IMR-90 (cell line): ENCODE data around the gene SLC38A8. TPM values are rescaled to one million over a fixed set of nuclear protein-coding genes. Genes with fewer than 3 reads are reported as not detected.

Experiments
- ATAC-seq: fragments of 200-7000 bp; cut with Tn5 transposase; 2 replicates; pipeline ENCODE4 v1.9.1; 2020; ENCODE audit warnings: low read depth, mild to moderate bottlenecking, moderate library complexity
- BruUV-seq: library from RNA; stranded (reverse); fragments of 400-500 nt; replicated peaks from 2 replicates; lab custom pipeline; 2021; lab: Mats Ljungman, UMichigan
- CTCF ChIA-PET: fragments of 300-600 bp; formaldehyde crosslinking; extraction: SDS; loops from one replicate; lab custom pipeline; 2021; ENCODE audit warnings: antibody characterized with exemption; lab: Yijun Ruan, JAX
- POLR2A ChIA-PET: fragments of 300-600 bp; sonication (Branson Sonifier 250); formaldehyde crosslinking; loops from one replicate; lab custom pipeline; 2022; ENCODE audit warnings: antibody characterized with exemption; ENCODE audit not compliant: unreplicated experiment; lab: Charles Lee
- DNase-seq: peaks from one replicate; pipeline ENCODE4 v3.0.0; 2013
- H2AFZ ChIP-seq: replicated peaks from 2 replicates; pipeline ENCODE3; 2013; ENCODE audit warnings: low read length, mild to moderate bottlenecking; ENCODE audit not compliant: poor library complexity
- H2AK5ac ChIP-seq: 2 replicates; pipeline ENCODE4 v1.6.1; 2013; ENCODE audit warnings: low read depth, low read length, inconsistent platforms
- H2AK9ac ChIP-seq: replicated peaks from 2 replicates; pipeline ENCODE3; 2013; ENCODE audit warnings: mild to moderate bottlenecking, low read depth, low read length, moderate library complexity; ENCODE audit not compliant: poor library complexity
- H2BK120ac ChIP-seq: 2 replicates; pipeline ENCODE4 v1.6.1; 2013; ENCODE audit warnings: low read depth, low read length, inconsistent platforms
- H2BK15ac ChIP-seq: 3 replicates; pipeline ENCODE4 v1.6.1; 2013; ENCODE audit warnings: low read depth, low read length, inconsistent platforms
- H2BK20ac ChIP-seq: 2 replicates; pipeline ENCODE4 v1.6.1; 2013; ENCODE audit warnings: low read depth, mild to moderate bottlenecking, inconsistent platforms, low read length, moderate library complexity
- H2BK5ac ChIP-seq: 2 replicates; pipeline ENCODE4 v1.6.1; 2013; ENCODE audit warnings: mild to moderate bottlenecking, low read depth, low read length, inconsistent platforms; ENCODE audit not compliant: poor library complexity, severe bottlenecking
- H3K14ac ChIP-seq: replicated peaks from 2 replicates; pipeline ENCODE4 v1.6.1; 2013; ENCODE audit warnings: low read depth, low read length, inconsistent platforms
- H3K18ac ChIP-seq: 2 replicates; pipeline ENCODE4 v1.6.1; 2013; ENCODE audit warnings: low read depth, low read length, control low read depth
- H3K23ac ChIP-seq: 2 replicates; pipeline ENCODE4 v1.6.1; 2013; ENCODE audit warnings: low read depth, low read length, inconsistent platforms
- H3K27ac ChIP-seq: 2 replicates; pipeline ENCODE4 v1.5.1; 2013; ENCODE audit warnings: mild to moderate bottlenecking, control low read depth, low read length; ENCODE audit not compliant: insufficient read depth
- H3K27me3 ChIP-seq: 2 replicates; pipeline ENCODE4 v1.6.1; 2013; ENCODE audit warnings: low read length; ENCODE audit not compliant: control insufficient read depth, insufficient read depth
- H3K36me3 ChIP-seq: 2 replicates; pipeline ENCODE4 v1.6.1; 2013; ENCODE audit warnings: low read length, mixed read lengths; ENCODE audit not compliant: control insufficient read depth, insufficient read depth
- H3K4ac ChIP-seq: 2 replicates; pipeline ENCODE4 v1.6.1; 2013; ENCODE audit warnings: low read depth, low read length, inconsistent platforms
- H3K4me1 ChIP-seq: 2 replicates; pipeline ENCODE4 v1.6.1; 2013; ENCODE audit warnings: low read length, mixed read lengths; ENCODE audit not compliant: control insufficient read depth, insufficient read depth
- H3K4me2 ChIP-seq: 2 replicates; pipeline ENCODE4 v1.6.1; 2013; ENCODE audit warnings: low read depth, mild to moderate bottlenecking, control low read depth, low read length, moderate library complexity
- H3K4me3 ChIP-seq: 2 replicates; pipeline ENCODE4 v1.5.1; 2013; ENCODE audit warnings: low read depth, mild to moderate bottlenecking, control low read depth, low read length, moderate library complexity; ENCODE audit not compliant: insufficient read depth
- H3K56ac ChIP-seq: 2 replicates; pipeline ENCODE4 v1.6.1; 2013; ENCODE audit warnings: low read length, inconsistent platforms; ENCODE audit not compliant: insufficient read depth; ENCODE audit errors: extremely low read depth
- H3K79me1 ChIP-seq, 2 experiments: 2 replicates each; pipeline ENCODE4 v1.6.1; 2013; ENCODE audit warnings: low read length in 2 of 2, inconsistent platforms in 1 of 2, low read depth in 1 of 2
- H3K9ac ChIP-seq: 2 replicates; pipeline ENCODE4 v1.6.1; 2013; ENCODE audit warnings: low read depth, low read length, control low read depth
- H3K9me1 ChIP-seq: 2 replicates; pipeline ENCODE4 v1.6.1; 2013; ENCODE audit warnings: low read length, inconsistent platforms; ENCODE audit not compliant: insufficient read depth
- H3K9me3 ChIP-seq: 2 replicates; pipeline ENCODE4 v1.6.1; 2013; ENCODE audit warnings: low read length; ENCODE audit not compliant: control insufficient read depth, insufficient read depth
- H4K20me1 ChIP-seq: 2 replicates; pipeline ENCODE4 v1.6.1; 2013; ENCODE audit warnings: low read length, inconsistent platforms; ENCODE audit not compliant: insufficient read depth
- H4K5ac ChIP-seq: 2 replicates; pipeline ENCODE4 v1.6.1; 2013; ENCODE audit warnings: mild to moderate bottlenecking, low read depth, low read length, control low read depth
- H4K8ac ChIP-seq, 2 experiments: 2 replicates each; pipeline ENCODE4 v1.6.1; 2013; ENCODE audit warnings: low read depth in 2 of 2, low read length in 2 of 2, control low read depth in 1 of 2, inconsistent platforms in 1 of 2
- H4K91ac ChIP-seq: 2 replicates; pipeline ENCODE4 v1.6.1; 2013; ENCODE audit warnings: low read depth, low read length, inconsistent platforms; ENCODE audit not compliant: insufficient read depth
- BHLHE40 ChIP-seq: fragments of 150-350 bp; IDR thresholded peaks from 2 replicates; pipeline ENCODE4 v1.6.1; 2016; ENCODE audit warnings: mild to moderate bottlenecking, low read depth, low read length
- CEBPB ChIP-seq: IDR thresholded peaks from 2 replicates; pipeline ENCODE4 v1.6.1; 2012; ENCODE audit warnings: low read depth, low read length, improper control_type of control experiment
- CHD1 ChIP-seq: IDR thresholded peaks from 2 replicates; pipeline ENCODE4 v1.6.1; 2012; ENCODE audit warnings: low read depth, low read length, improper control_type of control experiment
- FOS ChIP-seq: fragments of 150-350 bp; IDR thresholded peaks from 2 replicates; pipeline ENCODE4 v1.6.1; 2016; ENCODE audit warnings: low read depth, low read length
- MAFK ChIP-seq: IDR thresholded peaks from 2 replicates; pipeline ENCODE4 v1.6.1; 2012; ENCODE audit warnings: low read depth, low read length, improper control_type of control experiment
- MAZ ChIP-seq: IDR thresholded peaks from 2 replicates; pipeline ENCODE4 v1.6.1; 2012; ENCODE audit warnings: low read depth, mild to moderate bottlenecking, low read length, improper control_type of control experiment, moderate library complexity, borderline replicate concordance
- MXI1 ChIP-seq: IDR thresholded peaks from 2 replicates; pipeline ENCODE4 v1.6.1; 2012; ENCODE audit warnings: low read depth, mild to moderate bottlenecking, low read length, moderate library complexity, borderline replicate concordance
- POLR2A ChIP-seq: IDR thresholded peaks from 2 replicates; pipeline ENCODE4 v1.6.1; 2012; ENCODE audit warnings: mild to moderate bottlenecking, low read depth, low read length
- RAD21 ChIP-seq: IDR thresholded peaks from 2 replicates; pipeline ENCODE4 v1.6.1; 2012; ENCODE audit warnings: low read length, improper control_type of control experiment
- RCOR1 ChIP-seq: IDR thresholded peaks from 2 replicates; pipeline ENCODE4 v1.6.1; 2012; ENCODE audit warnings: mild to moderate bottlenecking, low read length, improper control_type of control experiment; ENCODE audit not compliant: insufficient replicate concordance
- RFX5 ChIP-seq: IDR thresholded peaks from 2 replicates; pipeline ENCODE4 v1.8.0; 2012; ENCODE audit warnings: low read depth, mild to moderate bottlenecking, low read length, moderate library complexity
- SMC3 ChIP-seq: fragments of 150-350 bp; IDR thresholded peaks from 2 replicates; pipeline ENCODE4 v1.6.1; 2016; ENCODE audit warnings: low read depth, mild to moderate bottlenecking, antibody characterized with exemption, low read length, moderate library complexity
- WGBS, 2 experiments: methylation state at CpG; one replicate each; pipeline versions ENCODE4 v1.1.5 to v1.1.7; 2013; ENCODE audit warnings: missing lambda C conversion rate in 2 of 2; ENCODE audit not compliant: insufficient read length in 1 of 2; ENCODE audit errors: extremely low coverage in 2 of 2; 5-methylcytosine and 5-hydroxymethylcytosine counted together
- dilution Hi-C: fragments of 300-500 bp; cut with HindIII; formaldehyde crosslinking; loops from one replicate; pipeline ENCODE4 v1.14.3; 2018; ENCODE audit warnings: low sequenced_read_pairs; ENCODE audit not compliant: unreplicated experiment
- in situ Hi-C: fragments of 300-500 bp; cut with MboI; formaldehyde crosslinking; loops from 3 replicates; pipeline ENCODE4 v1.14.3; 2019; ENCODE audit warnings: low sequenced_read_pairs, inconsistent platforms, mixed read lengths
- intact Hi-C: fragments of 100-400 bp; cut with micrococcal nuclease; formaldehyde crosslinking; loops from 2 replicates; pipeline ENCODE4 v1.10.0; 2022
- polyA plus RNA-seq, 3 experiments: library from polyadenylated mRNA; depleted of rRNA; stranded (reverse); fragments of >200 nt; gene quantifications; 2 replicates each; pipeline ENCODE4 v1.2.3, GENCODE V29; 2012; ENCODE audit warnings: low replicate concordance in 1 of 3
- total RNA-seq: library from RNA; depleted of rRNA; stranded (reverse); fragments of >200 nt; gene quantifications from 2 replicates; pipeline ENCODE4 v1.2.3, GENCODE V29; 2012
- TF ChIP-seq, protein P1 (sequence below): fragments of 150-350 bp; IDR thresholded peaks from 2 replicates; pipeline ENCODE4 v1.6.1; 2016; ENCODE audit warnings: low read depth, mild to moderate bottlenecking, low read length, moderate library complexity, borderline replicate concordance
- TF ChIP-seq, protein P2 (sequence below): fragments of 150-350 bp; IDR thresholded peaks from 2 replicates; pipeline ENCODE4 v1.6.1; 2017; ENCODE audit warnings: mild to moderate bottlenecking, antibody characterized with exemption, low read length, low read depth
- TF ChIP-seq, protein P3 (sequence below): conservative IDR thresholded peaks from 2 replicates; pipeline ENCODE4 v1.5.1; 2012; ENCODE audit warnings: mild to moderate bottlenecking, low read depth, low read length, improper control_type of control experiment

Gene SLC38A8
- total and polyA plus RNA-seq, 2 of the 4 experiments (the other 2 are of a cell fraction), result not detected

DNA sequence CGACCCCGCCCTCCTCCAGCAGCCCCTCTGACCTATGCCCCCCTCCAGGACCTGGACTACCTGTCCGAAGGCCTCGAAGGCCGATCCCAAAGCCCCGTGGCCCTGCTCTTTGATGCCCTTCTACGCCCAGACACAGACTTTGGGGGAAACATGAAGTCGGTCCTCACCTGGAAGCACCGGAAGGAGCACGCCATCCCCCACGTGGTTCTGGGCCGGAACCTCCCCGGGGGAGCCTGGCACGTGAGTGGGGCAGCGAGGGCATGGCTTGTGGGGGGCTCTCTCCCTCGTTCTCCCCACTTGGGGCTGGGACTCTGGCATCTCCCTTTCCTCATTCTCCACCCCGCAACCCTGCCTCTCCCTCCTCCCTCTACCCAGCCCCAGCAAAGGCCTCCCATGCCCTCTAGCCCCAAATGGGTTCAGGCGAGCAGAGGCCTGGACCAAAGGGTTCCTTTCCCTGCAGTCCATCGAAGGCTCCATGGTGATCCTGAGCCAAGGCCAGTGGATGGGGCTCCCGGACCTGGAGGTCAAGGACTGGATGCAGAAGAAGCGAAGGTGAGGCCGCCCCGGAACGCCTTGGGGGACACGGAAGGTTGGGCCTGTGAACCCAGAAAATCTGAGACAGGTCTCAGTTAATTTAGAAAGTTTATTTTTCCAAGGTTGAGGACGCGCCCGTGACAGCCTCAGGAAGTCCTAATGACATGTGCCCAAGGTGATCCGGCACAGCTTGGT lies 81.9 kb downstream of the SLC38A8 start:
- Histone ChIP-seq H4K5ac (no peak overlapping the region), H3K27me3 (no peaks in the 10 kb centered on the region), H2BK15ac (no peak overlapping the region), H3K36me3 (peaks cover 41% of the 10 kb centered on the region), H2AFZ (no peak overlapping the region), H4K91ac (no peak overlapping the region), H3K9ac (no peak overlapping the region), H4K20me1 (peaks cover 9% of the 10 kb centered on the region; the same call in 1 of the 2 replicates), H3K14ac (no peak overlapping the region), H4K8ac (no peak overlapping the region), H3K4me1 (no peaks in the 10 kb centered on the region), H3K23ac (no peak overlapping the region), H3K56ac (no peak overlapping the region), H3K79me1 (peaks cover 0 to 4% of the 10 kb centered on the region in 2 experiments; a peak in 1 of 4 replicates), H2AK5ac (no peak overlapping the region), H2BK120ac (no peak overlapping the region), H3K9me1 (no peaks in the 10 kb centered on the region), H2BK20ac (no peak overlapping the region), H2AK9ac (no peak overlapping the region), H3K18ac (no peak overlapping the region), H3K4me2 (no peak overlapping the region), H3K27ac (no peak overlapping the region), H3K4ac (no peak overlapping the region), H2BK5ac (no peak overlapping the region), H3K4me3 (no peak overlapping the region), H3K9me3 (no peaks in the 10 kb centered on the region)
- no peak for DNase-seq
- TF ChIP-seq MAFK (no peak), POLR2A (no peak), SMC3 (no peak), MAZ (no peak), RCOR1 (no peak), CHD1 (no peak), RFX5 (no peak), MXI1 (no peak), BHLHE40 (no peak), CEBPB (no peak), FOS (no peak), RAD21 (no peak)
- TF ChIP-seq, protein P1, sequence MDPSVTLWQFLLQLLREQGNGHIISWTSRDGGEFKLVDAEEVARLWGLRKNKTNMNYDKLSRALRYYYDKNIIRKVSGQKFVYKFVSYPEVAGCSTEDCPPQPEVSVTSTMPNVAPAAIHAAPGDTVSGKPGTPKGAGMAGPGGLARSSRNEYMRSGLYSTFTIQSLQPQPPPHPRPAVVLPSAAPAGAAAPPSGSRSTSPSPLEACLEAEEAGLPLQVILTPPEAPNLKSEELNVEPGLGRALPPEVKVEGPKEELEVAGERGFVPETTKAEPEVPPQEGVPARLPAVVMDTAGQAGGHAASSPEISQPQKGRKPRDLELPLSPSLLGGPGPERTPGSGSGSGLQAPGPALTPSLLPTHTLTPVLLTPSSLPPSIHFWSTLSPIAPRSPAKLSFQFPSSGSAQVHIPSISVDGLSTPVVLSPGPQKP, result no peak
- TF ChIP-seq, protein P2, sequence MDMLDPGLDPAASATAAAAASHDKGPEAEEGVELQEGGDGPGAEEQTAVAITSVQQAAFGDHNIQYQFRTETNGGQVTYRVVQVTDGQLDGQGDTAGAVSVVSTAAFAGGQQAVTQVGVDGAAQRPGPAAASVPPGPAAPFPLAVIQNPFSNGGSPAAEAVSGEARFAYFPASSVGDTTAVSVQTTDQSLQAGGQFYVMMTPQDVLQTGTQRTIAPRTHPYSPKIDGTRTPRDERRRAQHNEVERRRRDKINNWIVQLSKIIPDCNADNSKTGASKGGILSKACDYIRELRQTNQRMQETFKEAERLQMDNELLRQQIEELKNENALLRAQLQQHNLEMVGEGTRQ, result no peak
- TF ChIP-seq, protein P3, sequence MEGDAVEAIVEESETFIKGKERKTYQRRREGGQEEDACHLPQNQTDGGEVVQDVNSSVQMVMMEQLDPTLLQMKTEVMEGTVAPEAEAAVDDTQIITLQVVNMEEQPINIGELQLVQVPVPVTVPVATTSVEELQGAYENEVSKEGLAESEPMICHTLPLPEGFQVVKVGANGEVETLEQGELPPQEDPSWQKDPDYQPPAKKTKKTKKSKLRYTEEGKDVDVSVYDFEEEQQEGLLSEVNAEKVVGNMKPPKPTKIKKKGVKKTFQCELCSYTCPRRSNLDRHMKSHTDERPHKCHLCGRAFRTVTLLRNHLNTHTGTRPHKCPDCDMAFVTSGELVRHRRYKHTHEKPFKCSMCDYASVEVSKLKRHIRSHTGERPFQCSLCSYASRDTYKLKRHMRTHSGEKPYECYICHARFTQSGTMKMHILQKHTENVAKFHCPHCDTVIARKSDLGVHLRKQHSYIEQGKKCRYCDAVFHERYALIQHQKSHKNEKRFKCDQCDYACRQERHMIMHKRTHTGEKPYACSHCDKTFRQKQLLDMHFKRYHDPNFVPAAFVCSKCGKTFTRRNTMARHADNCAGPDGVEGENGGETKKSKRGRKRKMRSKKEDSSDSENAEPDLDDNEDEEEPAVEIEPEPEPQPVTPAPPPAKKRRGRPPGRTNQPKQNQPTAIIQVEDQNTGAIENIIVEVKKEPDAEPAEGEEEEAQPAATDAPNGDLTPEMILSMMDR, result no peak
- ATAC-seq, result no peak
- POLR2A ChIA-PET, result no interaction called here
- WGBS, 2 experiments, result 85% methylated on average over 21 of the region's 29 CpGs; no CpG with 5 or more reads in 1 of the 2 experiments
- intact Hi-C loops, result no loop called here
- in situ Hi-C loops, result loop anchor here (10.0 to 25.0 kb wide), 2 partner anchors 214 to 527 kb away; no protein-coding TSS in a partner anchor
- BruUV-seq, result no TSS peak
- CTCF ChIA-PET, result interaction anchor here (0.7 to 1.3 kb wide), 2 partner anchors 105 kb away, joined by 3 to 5 read pairs; no protein-coding TSS in a partner anchor
- dilution Hi-C loops, result no loop called here
